ENCODE results near the gene CDIP1. TPM values are rescaled to one million over a fixed set of nuclear protein-coding genes. Genes with fewer than 3 reads are reported as not detected.

The CDIP1 gene
- total and polyA plus RNA-seq, 2 of the 8 experiments (the other 6 are each of a cell fraction or from before 2014, with no cell fraction given) = 56.6 to 76.3 TPM

DNA sequence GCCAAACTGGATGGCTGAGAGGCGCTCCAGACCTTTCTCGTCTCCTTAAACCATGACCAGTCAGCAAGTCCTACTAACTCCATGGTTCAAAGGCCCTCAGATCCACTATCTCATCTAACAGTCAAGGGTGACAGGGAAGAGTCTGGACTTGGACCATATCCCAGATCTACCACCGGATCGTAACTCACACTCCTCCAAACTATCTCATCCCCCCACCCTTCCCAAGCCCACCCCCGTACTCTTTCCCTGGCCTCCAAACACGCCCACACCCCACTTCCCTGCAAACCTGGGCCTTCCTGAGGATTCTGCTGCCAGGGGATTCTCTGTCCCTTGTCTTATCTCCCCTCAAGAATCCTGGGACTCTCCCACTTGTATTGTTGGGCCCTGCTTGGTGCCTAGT, 5.1 kb downstream of the CDIP1 start:
- DNase-seq (ENCODE audit: low read depth in 1 of 2, low spot score in 2 of 2) = no peak
- H3K18ac ChIP-seq (ENCODE audit: extremely low read depth, low read length) = no peak overlapping the region
- H4K20me1 ChIP-seq (replicated peaks in 1 of 2; ENCODE audit: control insufficient read depth in 1 of 2, insufficient read depth in 2 of 2, low read length in 2 of 2) = peaks cover 3 to 13% of the 10 kb centered on the region in 2 experiments
- no peak overlapping the region for H3K27ac ChIP-seq (ENCODE audit: low read depth, low read length)
- H3K4ac ChIP-seq (replicated peaks; ENCODE audit: insufficient read length, low read depth, low read length) = no peak overlapping the region
- H4K8ac ChIP-seq (ENCODE audit: extremely low read depth, insufficient read depth, low read length) = no peak overlapping the region
- H3K4me1 ChIP-seq (replicated peaks in 1 of 4; ENCODE audit: control insufficient read depth in 3 of 4, insufficient read depth in 4 of 4, low read length in 3 of 4) = peaks cover 4 to 20% (median 13%) of the 10 kb centered on the region in 4 experiments
- H3K4me3 ChIP-seq (ENCODE audit: extremely low read depth in 1 of 4, insufficient read depth in 2 of 4, low read depth in 3 of 4, low read length in 4 of 4) = no peak overlapping the region
- H3K23me2 ChIP-seq (ENCODE audit: low read depth, low read length) = peaks cover 3% of the 10 kb centered on the region
- CTCF ChIA-PET (ENCODE audit: partially characterized antibody) = interaction anchor here (4.8 to 40.7 kb wide), 3 partner anchors 15 to 54 kb away, joined by 26 to 968 read pairs (median 968); partner anchors contain the start of genes C16orf96 and CDIP1
- H3K14ac ChIP-seq (ENCODE audit: insufficient read length) = no peak overlapping the region
- no peak overlapping the region for H2BK5ac ChIP-seq (ENCODE audit: low read depth, low read length)
- H2BK12ac ChIP-seq (ENCODE audit: low read depth, low read length) = no peak overlapping the region
- no peak overlapping the region for H2BK120ac ChIP-seq (replicated peaks; ENCODE audit: low read depth, low read length)
- H3K79me2 ChIP-seq (ENCODE audit: control insufficient read depth in 1 of 2, insufficient read depth in 2 of 2, low read length in 2 of 2) = peaks cover 3 to 58% of the 10 kb centered on the region in 2 experiments; a peak in 2 of 4 replicates
- H3K36me3 ChIP-seq (ENCODE audit: control insufficient read depth in 2 of 4, insufficient read depth in 4 of 4, low read length in 3 of 4) = peaks cover 2 to 11% (median 6%) of the 10 kb centered on the region in 4 experiments; a peak in 6 of 8 replicates
- H4K91ac ChIP-seq (replicated peaks; ENCODE audit: insufficient read length, low read length) = no peak overlapping the region
- H2AFZ ChIP-seq (ENCODE audit: low read length) = no peak overlapping the region
- no peak overlapping the region for H3K23ac ChIP-seq (ENCODE audit: insufficient read length)
- H3K9ac ChIP-seq (replicated peaks in 1 of 4; ENCODE audit: extremely low read depth in 1 of 4, low read depth in 3 of 4, low read length in 3 of 4) = no peak overlapping the region
- TF ChIP-seq BCL11A (IDR thresholded peaks at IDR 0.05; ENCODE audit: low read depth in 2 of 2, low read length in 2 of 2) (no peak), SIRT6 (IDR thresholded peaks at IDR 0.05; ENCODE audit: low read length) (no peak)
- H3K79me1 ChIP-seq (ENCODE audit: low read depth, low read length) = peaks cover 28% of the 10 kb centered on the region
- no peak overlapping the region for H2AK5ac ChIP-seq (ENCODE audit: low read depth, low read length)
- WGBS, 2 experiments (ENCODE audit: extremely low coverage in 1 of 2, insufficient coverage in 1 of 2, insufficient read length in 1 of 2, insufficient replicate concordance in 2 of 2, low coverage in 1 of 2, low lambda C conversion rate in 2 of 2, missing lambda C conversion rate in 1 of 2) = 93% methylated on average over 6 of the region's 6 CpGs; no CpG with 5 or more reads in 1 of the 2 experiments
- POLR2A ChIA-PET (ENCODE audit: partially characterized antibody) = interaction anchor here (1.2 to 3.2 kb wide), 5 partner anchors 10 to 66 kb away, joined by 3 to 11 read pairs (median 5); no protein-coding TSS in a partner anchor
- no peak overlapping the region for H3K4me2 ChIP-seq (ENCODE audit: insufficient read depth in 1 of 2, low read depth in 2 of 2, low read length in 2 of 2)
- H3K27me3 ChIP-seq (replicated peaks in 1 of 4; ENCODE audit: control insufficient read depth in 3 of 4, extremely low read depth in 1 of 4, insufficient read depth in 3 of 4, low read length in 3 of 4) = no peaks in the 10 kb centered on the region
- H2BK15ac ChIP-seq (ENCODE audit: low read length) = no peak overlapping the region
- no peak overlapping the region for H4K5ac ChIP-seq (ENCODE audit: insufficient read length, low read depth, low read length)
- H3K56ac ChIP-seq (replicated peaks; ENCODE audit: insufficient read length, low read depth, low read length) = no peak overlapping the region
- H2BK20ac ChIP-seq (ENCODE audit: low read length) = no peak overlapping the region
- FAIRE-seq = no peak
- H3K9me3 ChIP-seq (ENCODE audit: insufficient read depth in 2 of 2, low read depth in 1 of 2, low read length in 1 of 2) = no peaks in the 10 kb centered on the region

Data from H1 (cell line).